GM23338 (cell line): Measurements from ENCODE around the gene MDH1. TPM values are rescaled to one million over a fixed set of nuclear protein-coding genes. Genes with fewer than 3 reads are reported as not detected.

Experiments
- ATAC-seq: fragments of 200-7000 bp; cut with Tn5 transposase; 3 replicates; pipeline ENCODE4 v1.9.1; 2020
- DNase-seq: peaks from one replicate; pipeline ENCODE4 v3.0.0-alpha.2; 2015; ENCODE audit warnings: low spot score
- H2AFZ ChIP-seq: fragments of 200-600 bp; sonication (generic); 2 replicates; pipeline ENCODE4 v1.8.0; 2016; ENCODE audit warnings: antibody characterized with exemption, mild to moderate bottlenecking, moderate library complexity
- H3F3A ChIP-seq: fragments of 200-600 bp; sonication (generic); replicated peaks from 2 replicates; pipeline ENCODE4 v1.8.0; 2017; ENCODE audit warnings: antibody characterized with exemption, mixed run types, low read depth
- H3K27ac ChIP-seq: fragments of 200-600 bp; sonication (generic); 2 replicates; pipeline ENCODE4 v1.6.1; 2016; ENCODE audit warnings: low read depth
- H3K27me3 ChIP-seq: fragments of 200-600 bp; sonication (generic); 2 replicates; pipeline ENCODE4 v1.8.0; 2016; ENCODE audit warnings: mild to moderate bottlenecking, mixed run types, moderate library complexity; ENCODE audit not compliant: insufficient read depth
- H3K36me3 ChIP-seq: fragments of 200-600 bp; sonication (generic); 2 replicates; pipeline ENCODE4 v1.8.0; 2016; ENCODE audit warnings: mild to moderate bottlenecking; ENCODE audit not compliant: insufficient read depth
- H3K4me1 ChIP-seq: fragments of 200-600 bp; sonication (generic); 2 replicates; pipeline ENCODE4 v1.8.0; 2016; ENCODE audit warnings: mild to moderate bottlenecking, moderate library complexity; ENCODE audit not compliant: insufficient read depth
- H3K4me2 ChIP-seq: fragments of 200-600 bp; sonication (generic); 2 replicates; pipeline ENCODE4 v1.7.1; 2017; ENCODE audit warnings: mixed run types
- H3K4me3 ChIP-seq: fragments of 200-600 bp; sonication (generic); 2 replicates; pipeline ENCODE4 v1.6.1; 2016; ENCODE audit warnings: mixed run types
- H3K79me2 ChIP-seq: fragments of 200-600 bp; sonication (generic); replicated peaks from 2 replicates; pipeline ENCODE4 v1.8.0; 2017; ENCODE audit warnings: mild to moderate bottlenecking; ENCODE audit not compliant: insufficient read depth
- H3K9me2 ChIP-seq: fragments of 200-600 bp; sonication (generic); 2 replicates; pipeline ENCODE4 v1.8.0; 2017; ENCODE audit not compliant: insufficient read depth
- H4K20me1 ChIP-seq: fragments of 200-600 bp; sonication (generic); replicated peaks from 2 replicates; pipeline ENCODE4 v1.8.0; 2017; ENCODE audit warnings: mild to moderate bottlenecking; ENCODE audit not compliant: insufficient read depth
- H3K27ac Mint-ChIP-seq: 2 replicates; pipeline ENCODE4 v1.8.0; 2020; ENCODE audit warnings: inconsistent platforms, mild to moderate bottlenecking, moderate library complexity, mixed read lengths
- H3K27me3 Mint-ChIP-seq: 3 replicates; pipeline ENCODE4 v1.8.0; 2022; ENCODE audit warnings: low read depth, mild to moderate bottlenecking, moderate library complexity, mixed read lengths, inconsistent platforms; ENCODE audit not compliant: insufficient read depth, poor library complexity
- H3K36me3 Mint-ChIP-seq: 3 replicates; pipeline ENCODE4 v1.8.0; 2021; ENCODE audit warnings: low read depth, mild to moderate bottlenecking, inconsistent platforms, moderate library complexity, mixed read lengths
- H3K4me1 Mint-ChIP-seq: 3 replicates; pipeline ENCODE4 v1.8.0; 2020; ENCODE audit warnings: mild to moderate bottlenecking, inconsistent platforms, mixed read lengths
- H3K4me3 Mint-ChIP-seq: 3 replicates; pipeline ENCODE4 v1.8.0; 2021; ENCODE audit warnings: moderate library complexity, mild to moderate bottlenecking, inconsistent platforms, mixed read lengths
- H3K9me3 Mint-ChIP-seq: 3 replicates; pipeline ENCODE4 v1.8.0; 2020; ENCODE audit warnings: moderate library complexity, mild to moderate bottlenecking, inconsistent platforms, mixed read lengths
- CREB1 ChIP-seq: fragments of 250-450 bp; sonication (Bioruptor Pico); IDR thresholded peaks from 2 replicates; pipeline ENCODE4 v1.5.0; 2020; ENCODE audit warnings: low read depth, mild to moderate bottlenecking, moderate library complexity
- EZH2phosphoT487 ChIP-seq: fragments of 200-600 bp; sonication (generic); IDR thresholded peaks from one replicate; pipeline ENCODE4 v1.8.1; 2018; ENCODE audit warnings: antibody characterized with exemption; ENCODE audit not compliant: unreplicated experiment
- JUNB ChIP-seq: IDR thresholded peaks from one replicate; pipeline ENCODE4 v1.6.1; 2016; ENCODE audit warnings: antibody characterized with exemption; ENCODE audit not compliant: unreplicated experiment
- STAT1 ChIP-seq: IDR thresholded peaks from one replicate; pipeline ENCODE4 v1.6.1; 2016; ENCODE audit warnings: antibody characterized with exemption; ENCODE audit not compliant: unreplicated experiment
- ZNF114 ChIP-seq: fragments of 250-450 bp; sonication (Bioruptor Pico); IDR thresholded peaks from 2 replicates; pipeline ENCODE4 v1.5.0; 2020; ENCODE audit warnings: mild to moderate bottlenecking, moderate library complexity
- ZNF331 ChIP-seq: fragments of 250-450 bp; sonication (Bioruptor Pico); IDR thresholded peaks from 2 replicates; pipeline ENCODE4 v1.5.0; 2020; ENCODE audit warnings: low read depth, mild to moderate bottlenecking, moderate library complexity
- ZNF462 ChIP-seq: fragments of 250-450 bp; sonication (Bioruptor Pico); IDR thresholded peaks from 2 replicates; pipeline ENCODE4 v1.5.0; 2020; ENCODE audit warnings: mild to moderate bottlenecking, moderate library complexity
- polyA plus RNA-seq: library from polyadenylated mRNA; unstranded; fragments of >200 nt; fragmentation: Nextera tagmentation; extraction: Ambion mirVana; gene quantifications from 2 replicates; pipeline ENCODE4 v1.2.1, GENCODE V29; 2016
- total RNA-seq: library from RNA; depleted of rRNA; stranded (reverse); fragments of >200 nt; shearing (Covaris generic); gene quantifications from 2 replicates; pipeline ENCODE4 v1.2.3, GENCODE V29; 2014
- TF ChIP-seq, protein P1 (sequence below): IDR thresholded peaks from one replicate; pipeline ENCODE4 v1.6.1; 2018; ENCODE audit warnings: antibody characterized with exemption; ENCODE audit not compliant: unreplicated experiment

The MDH1 gene
- total and polyA plus RNA-seq, 2 experiments from 2014 or later: 275 to 503 TPM

GRCh38 chr2:63553049-63553448 lies 35.7 kb upstream of the MDH1 start:
- TF ChIP-seq ZNF462 (CRISPR knock-in tag): no peak
- no peak for TF ChIP-seq ZNF114
- no peak for TF ChIP-seq CREB1 (CRISPR knock-in tag)
- TF ChIP-seq, protein P1, sequence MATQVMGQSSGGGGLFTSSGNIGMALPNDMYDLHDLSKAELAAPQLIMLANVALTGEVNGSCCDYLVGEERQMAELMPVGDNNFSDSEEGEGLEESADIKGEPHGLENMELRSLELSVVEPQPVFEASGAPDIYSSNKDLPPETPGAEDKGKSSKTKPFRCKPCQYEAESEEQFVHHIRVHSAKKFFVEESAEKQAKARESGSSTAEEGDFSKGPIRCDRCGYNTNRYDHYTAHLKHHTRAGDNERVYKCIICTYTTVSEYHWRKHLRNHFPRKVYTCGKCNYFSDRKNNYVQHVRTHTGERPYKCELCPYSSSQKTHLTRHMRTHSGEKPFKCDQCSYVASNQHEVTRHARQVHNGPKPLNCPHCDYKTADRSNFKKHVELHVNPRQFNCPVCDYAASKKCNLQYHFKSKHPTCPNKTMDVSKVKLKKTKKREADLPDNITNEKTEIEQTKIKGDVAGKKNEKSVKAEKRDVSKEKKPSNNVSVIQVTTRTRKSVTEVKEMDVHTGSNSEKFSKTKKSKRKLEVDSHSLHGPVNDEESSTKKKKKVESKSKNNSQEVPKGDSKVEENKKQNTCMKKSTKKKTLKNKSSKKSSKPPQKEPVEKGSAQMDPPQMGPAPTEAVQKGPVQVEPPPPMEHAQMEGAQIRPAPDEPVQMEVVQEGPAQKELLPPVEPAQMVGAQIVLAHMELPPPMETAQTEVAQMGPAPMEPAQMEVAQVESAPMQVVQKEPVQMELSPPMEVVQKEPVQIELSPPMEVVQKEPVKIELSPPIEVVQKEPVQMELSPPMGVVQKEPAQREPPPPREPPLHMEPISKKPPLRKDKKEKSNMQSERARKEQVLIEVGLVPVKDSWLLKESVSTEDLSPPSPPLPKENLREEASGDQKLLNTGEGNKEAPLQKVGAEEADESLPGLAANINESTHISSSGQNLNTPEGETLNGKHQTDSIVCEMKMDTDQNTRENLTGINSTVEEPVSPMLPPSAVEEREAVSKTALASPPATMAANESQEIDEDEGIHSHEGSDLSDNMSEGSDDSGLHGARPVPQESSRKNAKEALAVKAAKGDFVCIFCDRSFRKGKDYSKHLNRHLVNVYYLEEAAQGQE: no peak
- no peak for TF ChIP-seq ZNF331 (CRISPR knock-in tag)
- no peak for TF ChIP-seq EZH2phosphoT487
- no peak for TF ChIP-seq JUNB
- no peak for TF ChIP-seq STAT1
- Mint-ChIP-seq H3K9me3 (peaks cover 23% of the 10 kb centered on the region), H3K4me1 (peaks cover 11% of the 10 kb centered on the region), H3K4me3 (no peak overlapping the region), H3K27me3 (no peaks in the 10 kb centered on the region), H3K27ac (no peak overlapping the region), H3K36me3 (peaks cover 33% of the 10 kb centered on the region)
- H3K4me1 ChIP-seq: peaks cover 9% of the 10 kb centered on the region
- DNase-seq (no peak), ATAC-seq (no peak)
- no peak overlapping the region for H2AFZ ChIP-seq
- H3K79me2 ChIP-seq: peaks cover 15% of the 10 kb centered on the region
- no peak overlapping the region for H3K4me2 ChIP-seq
- no peak overlapping the region for H3K4me3 ChIP-seq
- no peaks in the 10 kb centered on the region for H3K27me3 ChIP-seq
- H3K9me2 ChIP-seq: peaks cover 6% of the 10 kb centered on the region; the same call in 1 of the 2 replicates
- 0 out of 2 replicates have a peak, but pooled peaks cover 3% of the 10 kb centered on the region for H3F3A ChIP-seq
- no peak overlapping the region for H3K27ac ChIP-seq
- no peaks in the 10 kb centered on the region for H4K20me1 ChIP-seq
- H3K36me3 ChIP-seq: no peaks in the 10 kb centered on the region
